SK-N-SH (cell line): ENCODE data around the gene UBXN6.

Source experiments
- POLR2AphosphoS5 ChIP-seq: IDR thresholded peaks from 2 replicates; pipeline ENCODE4 v1.6.1; 2012; ENCODE audit warnings: low read depth, low read length
- TCF12 ChIP-seq: IDR thresholded peaks from 2 replicates; pipeline ENCODE4 v1.4.0; 2012
- TF ChIP-seq, protein P1 (sequence below): IDR thresholded peaks from 2 replicates; pipeline ENCODE4 v1.4.0; 2012; ENCODE audit warnings: low read depth

DNA sequence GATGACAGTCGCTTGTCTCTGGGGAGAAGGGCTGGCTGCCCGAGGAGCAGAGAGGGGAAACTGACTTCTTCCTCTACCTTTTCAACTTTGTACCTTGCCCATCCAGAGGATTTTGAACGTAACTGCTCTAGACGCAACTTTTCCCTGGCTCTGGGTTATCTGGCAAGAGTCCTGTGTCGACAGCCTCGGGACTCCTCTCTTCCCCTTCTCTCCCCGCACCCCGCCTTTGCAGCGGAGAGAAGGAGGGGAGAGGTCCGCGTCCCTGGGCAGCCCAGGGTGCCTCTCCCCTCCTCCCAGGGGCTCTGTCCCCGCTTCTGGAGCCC lies 57.8 kb downstream of the UBXN6 start:
- no peak for TF ChIP-seq POLR2AphosphoS5
- TF ChIP-seq TCF12: no peak
- TF ChIP-seq, protein P1, sequence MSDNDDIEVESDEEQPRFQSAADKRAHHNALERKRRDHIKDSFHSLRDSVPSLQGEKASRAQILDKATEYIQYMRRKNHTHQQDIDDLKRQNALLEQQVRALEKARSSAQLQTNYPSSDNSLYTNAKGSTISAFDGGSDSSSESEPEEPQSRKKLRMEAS: no peak
